ENCODE results near the gene MRGPRF.
"Not testable (repeated sequence)": the region's sequence is repeated elsewhere in the genome, so short reads cannot be mapped to it uniquely, and the experiment has no call there.

MRGPRF gene

GRCh38 chr11:68979931-68980775 is 32.9 kb downstream of the MRGPRF start:
- Histone ChIP-seq H3K36me3 (no peaks in the 10 kb centered on the region), H3K27me3 (peaks cover 0 to 25% (median 18%) of the 10 kb centered on the region in 11 experiments; a peak in 15 of 22 replicates), H3K27ac (0 out of 22 replicates have a peak overlapping the region, but pooled peaks of 1 of the 11 experiments have one; percentile 24), H4K20me1 (peaks cover 0 to 37% (median 8%) of the 10 kb centered on the region in 11 experiments; a peak in 9 of 22 replicates), H3K4me3 (peak overlapping the region in 8 of 10 experiments; percentile 9 to 55 (median 42); a peak in 10 of 20 replicates), H3K9ac (peak overlapping the region in 1 of 11 experiments; percentile 22; a peak in 2 of 22 replicates), H3K4me1 (peaks cover 21 to 36% (median 33%) of the 10 kb centered on the region in 10 experiments), H3K9me3 (replicated peaks in 1 of 11) (peaks cover 7 to 12% (median 9%) of the 10 kb centered on the region in 11 experiments; a peak in 21 of 22 replicates), H3K4me2 (peak overlapping the region; percentile 58 to 97 (median 93))
- TF ChIP-seq Cebpa-rat (IDR thresholded peaks at IDR 0.05): no peak

GRCh38 chr11:68978931-68979594 is 34.0 kb downstream of the MRGPRF start:
- H4K20me1 ChIP-seq: peaks cover 0 to 37% (median 8%) of the 10 kb centered on the region in 11 experiments; a peak in 9 of 22 replicates
- peaks cover 0 to 25% (median 18%) of the 10 kb centered on the region in 11 experiments; a peak in 15 of 22 replicates for H3K27me3 ChIP-seq
- peak overlapping the region; percentile 58 to 97 (median 93) for H3K4me2 ChIP-seq
- H3K27ac ChIP-seq: peak overlapping the region in 3 of 11 experiments; percentile 19 to 32 (median 24); a peak in 4 of 22 replicates
- no peaks in the 10 kb centered on the region for H3K36me3 ChIP-seq
- no peak for TF ChIP-seq Cebpa-rat (IDR thresholded peaks at IDR 0.05)
- H3K4me3 ChIP-seq: peak overlapping the region in 3 of 10 experiments; percentile 6 to 48 (median 45); a peak in 4 of 20 replicates
- peaks cover 7 to 12% (median 9%) of the 10 kb centered on the region in 11 experiments; a peak in 21 of 22 replicates for H3K9me3 ChIP-seq (replicated peaks in 1 of 11)
- H3K9ac ChIP-seq: 0 out of 22 replicates have a peak overlapping the region, but pooled peaks of 1 of the 11 experiments have one; percentile 24
- peaks cover 21 to 36% (median 33%) of the 10 kb centered on the region in 10 experiments for H3K4me1 ChIP-seq

- no peak for TF ChIP-seq Cebpa-rat (IDR thresholded peaks at IDR 0.05)
- Histone ChIP-seq H3K4me3 (peak overlapping the region in 1 of 10 experiments; percentile 13; a peak in 1 of 20 replicates), H3K4me1 (peaks cover 21 to 36% (median 33%) of the 10 kb centered on the region in 10 experiments), H3K36me3 (no peaks in the 10 kb centered on the region), H3K27me3 (peaks cover 0 to 25% (median 18%) of the 10 kb centered on the region in 11 experiments; a peak in 15 of 22 replicates), H3K9ac (no peak overlapping the region), H4K20me1 (peaks cover 0 to 37% (median 8%) of the 10 kb centered on the region in 11 experiments; a peak in 9 of 22 replicates), H3K9me3 (replicated peaks in 1 of 11) (peaks cover 7 to 12% (median 9%) of the 10 kb centered on the region in 11 experiments; a peak in 21 of 22 replicates), H3K4me2 (peak overlapping the region; percentile 58 to 97 (median 93)), H3K27ac (peak overlapping the region in 2 of 11 experiments; percentile 28 to 37; a peak in 2 of 22 replicates)
These were observed 34.5 kb downstream of the MRGPRF start for GRCh38 chr11:68978626-68978930.

- no peak for TF ChIP-seq Cebpa-rat (IDR thresholded peaks at IDR 0.05)
- peaks cover 21 to 36% (median 33%) of the 10 kb centered on the region in 10 experiments for H3K4me1 ChIP-seq
- H3K4me2 ChIP-seq: peak overlapping the region in 9 of 11 experiments; percentile 84 to 97 (median 95); a peak in 18 of 22 replicates
These were observed 35.0 kb downstream of the MRGPRF start for GRCh38 chr11:68977781-68978625.

GRCh38 chr11:68976563-68976962 is 36.5 kb downstream of the MRGPRF start:
- Histone ChIP-seq H3K9ac (no peak overlapping the region), H4K20me1 (peaks cover 0 to 37% (median 8%) of the 10 kb centered on the region in 11 experiments; a peak in 9 of 22 replicates), H3K4me1 (peaks cover 21 to 36% (median 33%) of the 10 kb centered on the region in 10 experiments), H3K27ac (no peak overlapping the region), H3K9me3 (replicated peaks in 1 of 11) (peaks cover 0 to 1% (median 0%) of the 10 kb centered on the region in 11 experiments; a peak in 2 of 22 replicates), H3K36me3 (no peaks in the 10 kb centered on the region), H3K4me3 (no peak overlapping the region), H3K27me3 (peaks cover 0 to 27% (median 19%) of the 10 kb centered on the region in 11 experiments; a peak in 16 of 22 replicates), H3K4me2 (no peak overlapping the region)
- TF ChIP-seq Cebpa-rat (IDR thresholded peaks at IDR 0.05): no peak

More at GRCh38 chr11:68977781-68978625, 35.0 kb downstream of the MRGPRF start:
- peak overlapping the region in 2 of 11 experiments; percentile 28 to 37; a peak in 2 of 22 replicates for H3K27ac ChIP-seq
- H3K4me3 ChIP-seq: no peak overlapping the region
- no peak overlapping the region; a peak in 1 of 22 replicates for H3K9ac ChIP-seq
- H3K9me3 ChIP-seq (replicated peaks in 1 of 11): peaks cover 7 to 12% (median 9%) of the 10 kb centered on the region in 11 experiments; a peak in 21 of 22 replicates
- no peaks in the 10 kb centered on the region for H3K36me3 ChIP-seq
- H4K20me1 ChIP-seq: peaks cover 0 to 37% (median 8%) of the 10 kb centered on the region in 11 experiments; a peak in 9 of 22 replicates
- peaks cover 0 to 25% (median 18%) of the 10 kb centered on the region in 11 experiments; a peak in 15 of 22 replicates for H3K27me3 ChIP-seq

GRCh38 chr11:68976095-68976494 is 37.0 kb downstream of the MRGPRF start:
- no peaks in the 10 kb centered on the region for H3K36me3 ChIP-seq
- no peaks in the 10 kb centered on the region for H3K9me3 ChIP-seq (replicated peaks in 1 of 11)
- peaks cover 21 to 36% (median 33%) of the 10 kb centered on the region in 10 experiments for H3K4me1 ChIP-seq
- H3K9ac ChIP-seq: no peak overlapping the region
- peaks cover 0 to 37% (median 8%) of the 10 kb centered on the region in 11 experiments; a peak in 9 of 22 replicates for H4K20me1 ChIP-seq
- H3K4me2 ChIP-seq: no peak overlapping the region
- TF ChIP-seq Cebpa-rat (IDR thresholded peaks at IDR 0.05): no peak
- peaks cover 0 to 27% (median 20%) of the 10 kb centered on the region in 11 experiments; a peak in 16 of 22 replicates for H3K27me3 ChIP-seq
- H3K4me3 ChIP-seq: no peak overlapping the region
- H3K27ac ChIP-seq: no peak overlapping the region

- no peak overlapping the region for H3K27ac ChIP-seq
- no peaks in the 10 kb centered on the region for H3K36me3 ChIP-seq
- no peak overlapping the region for H3K4me3 ChIP-seq
- H3K4me2 ChIP-seq: no peak overlapping the region
- H3K9me3 ChIP-seq (replicated peaks in 1 of 11): no peaks in the 10 kb centered on the region
- TF ChIP-seq Cebpa-rat (IDR thresholded peaks at IDR 0.05): no peak
- H3K4me1 ChIP-seq: peaks cover 11 to 22% (median 20%) of the 10 kb centered on the region in 10 experiments
- H3K27me3 ChIP-seq: peaks cover 0 to 21% (median 14%) of the 10 kb centered on the region in 11 experiments; a peak in 14 of 22 replicates
- H3K9ac ChIP-seq: no peak overlapping the region
- peaks cover 0 to 23% (median 8%) of the 10 kb centered on the region in 11 experiments; a peak in 9 of 22 replicates for H4K20me1 ChIP-seq
These were observed 38.4 kb downstream of the MRGPRF start for GRCh38 chr11:68974421-68975194.

GRCh38 chr11:68973706-68974105 is 39.3 kb downstream of the MRGPRF start:
- H3K27me3 ChIP-seq: peaks cover 0 to 20% (median 14%) of the 10 kb centered on the region in 11 experiments; a peak in 12 of 22 replicates
- peaks cover 2 to 13% (median 11%) of the 10 kb centered on the region in 10 experiments for H3K4me1 ChIP-seq
- H3K4me3 ChIP-seq; H3K9ac ChIP-seq; H3K36me3 ChIP-seq; H3K9me3 ChIP-seq (replicated peaks in 1 of 11); H3K27ac ChIP-seq; H3K4me2 ChIP-seq: not testable (repeated sequence)
- H4K20me1 ChIP-seq: peaks cover 0 to 14% (median 6%) of the 10 kb centered on the region in 11 experiments; a peak in 8 of 22 replicates

Measured in BLaER1 treated with 17β-estradiol and CSF1 and Interleukin-3, amounts not matched to agents 10 nM and 100 nM (cell line).